Left colon (tissue), 2 donors: ENCODE results near the gene RABL2B. TPM values are rescaled to one million over a fixed set of nuclear protein-coding genes. Genes with fewer than 3 reads are reported as not detected.

Source experiments
- ATAC-seq: fragments of 200-7000 bp; cut with Tn5 transposase; one replicate; pipeline ENCODE4 v1.9.1; 2020; ENCODE audit warnings: mild to moderate bottlenecking, moderate library complexity
- DNase-seq, 2 donors: peaks; one replicate each; pipeline ENCODE4 v3.0.0-alpha.2; 2020
- intact Hi-C, 2 donors: fragments of 100-400 bp; cut with DNase I in 1 of 2; cut with micrococcal nuclease in 1 of 2; formaldehyde crosslinking; loops; one replicate each; pipeline versions ENCODE4 v1.11.2 to v1.14.0; 2022; cut with DNase I, micrococcal nuclease
- total RNA-seq, 2 donors: library from RNA; stranded (reverse); fragmentation: NEBNext Ultra II Directional; extraction: Animal tissue kit (Norgen Biotek cat#: 25700); gene quantifications; one replicate each; pipeline ENCODE4 v1.2.1, GENCODE V29; 2021
- donor health status: DM: no; HTN: no; CAD: no.
- donor health status: DM: yes; HTN: yes; CAD: no.

The RABL2B gene
- total RNA-seq, 2 donors from 2014 or later, result 20.1 to 21.3 TPM

DNA sequence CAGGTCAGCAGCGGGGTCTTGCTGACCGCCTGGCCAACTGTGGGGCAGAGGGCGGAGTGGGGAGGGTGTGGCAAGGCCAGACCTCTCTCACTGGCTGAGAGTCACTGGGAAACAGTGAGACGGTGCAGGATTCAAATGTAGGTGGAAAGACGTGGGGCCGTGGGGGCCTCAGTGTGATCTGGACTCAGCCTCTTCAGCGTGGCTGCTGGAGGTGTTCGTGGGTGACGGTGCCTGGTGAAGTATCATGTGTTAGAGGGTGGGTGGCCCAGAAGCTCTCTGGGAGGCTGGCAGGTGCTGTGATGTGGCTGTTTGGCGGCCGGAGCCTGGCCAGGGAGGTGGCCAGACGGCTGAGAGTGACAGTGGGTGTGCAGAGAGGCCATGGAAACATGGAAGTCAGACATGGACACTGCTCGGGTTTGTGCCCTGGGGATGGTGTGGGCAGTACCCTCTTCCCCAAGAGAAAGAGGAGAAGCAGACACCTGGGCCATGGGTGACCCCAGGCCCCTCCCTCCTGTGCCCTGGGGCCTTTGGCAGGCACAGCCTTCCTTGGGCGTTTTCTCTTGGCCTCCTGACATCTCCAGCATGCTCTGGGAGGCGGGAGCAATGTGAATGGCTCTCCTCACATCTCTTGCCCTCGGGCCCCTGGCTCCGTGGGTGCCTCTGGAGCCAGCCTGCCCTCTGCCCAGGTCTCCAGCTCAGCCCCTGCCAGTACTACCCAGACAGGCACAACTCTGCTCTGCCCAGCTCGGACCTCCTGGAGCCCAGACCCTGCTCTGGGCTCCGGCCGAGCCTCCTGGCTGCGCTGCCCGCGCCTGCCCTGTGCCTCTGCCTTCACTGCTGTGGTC, 55.5 kb downstream of the RABL2B start:
- ATAC-seq, result no peak
- no peak for DNase-seq
- intact Hi-C loops, result no loop called here

GRCh38 chr22:50726643-50727340, 56.6 kb downstream of the RABL2B start:
- ATAC-seq (no peak), DNase-seq (no peak)
- intact Hi-C loops, result no loop called here

DNA sequence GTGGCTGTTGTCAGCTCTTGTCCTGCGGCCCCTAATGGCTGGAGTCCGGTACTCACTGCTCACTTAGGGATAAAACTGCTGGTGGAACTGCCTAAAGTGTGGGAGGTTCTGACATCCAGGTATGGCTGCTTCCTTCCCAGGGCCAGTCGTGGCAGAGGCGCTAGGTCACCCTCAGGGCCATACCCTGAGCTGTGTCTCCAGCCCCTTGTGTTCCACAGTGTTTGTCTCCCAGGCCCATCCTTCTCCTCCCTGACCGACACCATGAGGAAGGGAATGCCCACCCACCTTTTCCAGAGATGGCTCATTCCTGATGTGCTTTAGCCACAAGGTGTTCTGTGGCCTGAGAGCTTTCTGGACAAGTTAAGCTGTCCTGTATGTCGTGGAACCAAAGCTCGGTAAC, 57.8 kb downstream of the RABL2B start:
- intact Hi-C loops, result no loop called here
- ATAC-seq, result no peak

DNA sequence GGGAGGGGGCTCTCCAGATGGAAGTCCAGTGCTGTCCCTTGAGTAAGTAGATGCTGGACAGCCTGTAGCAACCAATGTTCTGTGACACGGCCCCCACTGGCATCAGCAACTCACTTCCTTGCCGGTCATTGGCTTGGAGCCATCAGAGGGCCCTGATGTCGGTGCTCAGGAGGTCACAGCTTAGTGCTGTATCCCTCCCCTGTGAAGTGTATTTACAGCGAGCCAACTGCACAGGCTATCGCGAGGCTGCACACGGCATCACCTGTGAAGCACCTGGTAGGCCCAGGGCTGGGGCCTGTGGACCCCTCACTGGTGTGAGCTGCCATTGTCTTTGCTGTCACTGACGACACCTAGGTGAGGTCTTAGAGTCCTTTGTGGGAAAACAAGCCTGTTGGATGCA, 58.8 kb downstream of the RABL2B start:
- no peak for ATAC-seq
- DNase-seq, result no peak
- intact Hi-C loops, result no loop called here

More for the DNA sequence above, 57.8 kb downstream of the RABL2B start:
- DNase-seq, result no peak

DNA sequence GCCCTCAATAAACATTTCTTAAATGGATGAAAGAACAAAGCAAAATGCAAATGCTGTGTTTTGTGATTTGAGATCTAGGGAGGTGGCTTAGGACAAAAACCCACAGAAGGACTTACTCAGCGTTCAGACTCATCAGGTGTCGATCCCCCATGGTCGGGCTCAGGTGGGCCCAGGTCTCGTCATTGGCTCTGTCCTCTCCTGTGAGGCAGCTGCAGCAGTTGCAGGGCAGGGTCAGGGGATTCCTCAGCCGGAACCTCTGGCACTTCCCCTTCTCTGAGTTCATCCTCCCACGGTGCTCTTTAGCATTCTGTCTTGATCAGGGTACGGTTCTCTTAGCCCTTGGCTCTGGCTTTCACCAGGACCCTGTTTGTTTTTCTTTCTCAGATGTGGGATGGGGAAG, 59.4 kb downstream of the RABL2B start:
- DNase-seq (no peak), ATAC-seq (no peak)
- intact Hi-C loops, result no loop called here

GRCh38 chr22:50722716-50723428, 60.6 kb downstream of the RABL2B start:
- intact Hi-C loops, result no loop called here
- DNase-seq (no peak), ATAC-seq (no peak)

- no peak for ATAC-seq
- intact Hi-C loops, result no loop called here
- no peak for DNase-seq
Measured at GRCh38 chr22:50722048-50722701, 61.3 kb downstream of the RABL2B start.

DNA sequence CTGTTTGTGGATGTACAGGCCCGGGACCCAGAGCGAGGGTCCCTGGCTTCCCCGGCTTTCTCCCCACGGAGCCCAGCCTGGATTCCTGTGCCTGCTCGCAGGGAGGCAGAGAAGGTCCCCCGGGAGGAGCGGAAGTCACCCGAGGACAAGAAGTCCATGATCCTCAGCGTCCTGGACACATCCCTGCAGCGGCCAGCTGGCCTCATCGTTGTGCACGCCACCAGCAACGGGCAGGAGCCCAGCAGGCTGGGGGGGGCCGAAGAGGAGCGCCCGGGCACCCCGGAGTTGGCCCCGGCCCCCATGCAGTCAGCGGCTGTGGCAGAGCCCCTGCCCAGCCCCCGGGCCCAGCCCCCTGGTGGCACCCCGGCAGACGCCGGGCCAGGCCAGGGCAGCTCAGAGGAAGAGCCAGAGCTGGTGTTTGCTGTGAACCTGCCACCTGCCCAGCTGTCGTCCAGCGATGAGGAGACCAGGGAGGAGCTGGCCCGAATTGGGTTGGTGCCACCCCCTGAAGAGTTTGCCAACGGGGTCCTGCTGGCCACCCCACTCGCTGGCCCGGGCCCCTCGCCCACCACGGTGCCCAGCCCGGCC, 62.1 kb downstream of the RABL2B start:
- ATAC-seq (no peak), DNase-seq (no peak)
- intact Hi-C loops, result no loop called here

GRCh38 chr22:50720301-50721256, 62.9 kb downstream of the RABL2B start:
- ATAC-seq, result no peak
- intact Hi-C loops, result no loop called here
- DNase-seq, result no peak

- ATAC-seq (no peak), DNase-seq (no peak)
- intact Hi-C loops, result no loop called here
Measured at GRCh38 chr22:50719814-50720300, 63.6 kb downstream of the RABL2B start.

DNA sequence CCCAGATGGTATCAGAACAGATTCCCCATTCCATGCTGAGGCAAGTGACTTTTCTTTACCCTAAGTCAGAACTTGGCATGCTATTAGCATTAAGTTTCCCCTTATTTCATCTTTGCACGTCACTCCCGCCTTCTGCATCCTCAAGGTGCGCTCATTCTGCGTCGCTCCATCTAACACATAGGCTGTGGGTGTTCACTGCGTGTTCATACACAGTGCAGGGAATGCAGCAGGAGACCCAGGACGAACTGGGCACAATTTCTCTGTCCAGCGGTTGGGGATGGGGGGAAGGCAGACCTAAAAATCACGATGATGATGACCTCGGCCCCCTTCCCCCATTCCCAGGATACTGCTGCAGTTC, 65.1 kb downstream of the RABL2B start:
- ATAC-seq (no peak), DNase-seq (no peak)
- intact Hi-C loops, result no loop called here

DNA sequence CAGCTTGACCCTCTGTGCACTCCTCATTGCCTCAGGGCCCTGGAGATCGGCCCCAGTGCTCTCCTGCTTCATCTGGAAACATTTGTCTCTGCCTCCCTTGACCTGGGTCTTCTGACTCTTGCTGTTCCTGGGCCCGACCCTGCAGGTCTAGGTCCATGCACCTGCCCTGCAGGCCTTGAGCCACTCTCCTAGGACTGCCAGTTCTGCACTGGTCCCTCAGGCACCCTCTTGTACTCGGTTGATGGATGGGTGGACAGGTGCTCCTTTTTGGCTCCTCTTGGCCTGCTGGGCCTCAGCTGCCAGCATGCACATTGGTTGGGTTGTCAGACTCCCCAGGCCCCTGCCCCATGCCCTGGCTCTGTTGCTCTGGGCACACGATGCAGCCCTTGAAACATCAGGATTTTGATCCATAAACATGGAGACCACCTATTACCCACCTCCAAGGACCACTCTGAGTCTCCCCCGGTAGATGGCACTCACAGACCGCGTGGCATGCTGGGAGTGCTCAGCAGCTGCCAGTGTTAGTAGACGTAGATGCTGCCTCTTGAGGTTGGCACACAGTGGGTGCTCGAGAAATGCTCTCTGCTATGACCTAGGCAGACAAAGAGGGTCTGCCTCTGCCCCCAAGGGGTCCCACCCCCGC, 65.6 kb downstream of the RABL2B start:
- DNase-seq (no peak), ATAC-seq (no peak)
- intact Hi-C loops, result no loop called here

Other genes with a start within 250 kb of the RABL2B start
- gene KLHDC7B, start 237.7 kb downstream of the RABL2B start, total RNA-seq, result under 1 TPM in 1 of 2 donors, not detected in 1; 0.17 TPM
- gene SYCE3, start 220.7 kb downstream of the RABL2B start, total RNA-seq, result under 1 TPM in 1 of 2 donors, not detected in 1; 0.67 TPM
- 10 to 100 TPM; 22.6 to 26.6 TPM for gene CPT1B, start 205.2 kb downstream of the RABL2B start, total RNA-seq
- gene CHKB, start 200.8 kb downstream of the RABL2B start, total RNA-seq, result 10 to 100 TPM; 66.9 to 72.7 TPM
- 1 to 10 TPM; 1.2 to 1.5 TPM for gene MAPK8IP2, start 182.8 kb downstream of the RABL2B start, total RNA-seq
- gene ARSA, start 155.5 kb downstream of the RABL2B start, total RNA-seq, result 10 to 100 TPM; 84.8 to 97.8 TPM
- gene SHANK3, start 110.8 kb downstream of the RABL2B start, total RNA-seq, result 1 to 10 TPM; 4.4 to 4.8 TPM
- gene ACR, start 45.4 kb downstream of the RABL2B start, total RNA-seq, result 1 to 10 TPM in 1 of 2 donors, under 1 TPM in 1; 0.89 to 1.5 TPM